A673 (cell line): ENCODE data around the gene MTIF2. TPM values are rescaled to one million over a fixed set of nuclear protein-coding genes. Genes with fewer than 3 reads are reported as not detected.
"Not testable (repeated sequence)": the region's sequence is repeated elsewhere in the genome, so short reads cannot be mapped to it uniquely, and the experiment has no call there.

Source experiments
- BruUV-seq: library from RNA; stranded (reverse); fragments of 400-500 nt; replicated peaks from 2 replicates; lab custom pipeline; 2021; lab: Mats Ljungman, UMichigan
- CTCF ChIA-PET: fragments of 300-600 bp; sonication (Branson Sonifier 250); formaldehyde crosslinking; loops from one replicate; lab custom pipeline; 2022; ENCODE audit warnings: antibody characterized with exemption; lab: Charles Lee
- POLR2A ChIA-PET: fragments of 300-600 bp; sonication (Branson Sonifier 250); formaldehyde crosslinking; loops from one replicate; lab custom pipeline; 2022; ENCODE audit warnings: antibody characterized with exemption; ENCODE audit not compliant: low non-redundant PET; lab: Charles Lee
- DNase-seq: peaks from one replicate; pipeline ENCODE4 v3.0.0-alpha.2; 2015; ENCODE audit warnings: low spot score
- H3K27ac ChIP-seq: fragments of 200-600 bp; sonication (generic); 2 replicates; pipeline ENCODE4 v1.5.1; 2016; ENCODE audit warnings: mixed run types, low read depth, mild to moderate bottlenecking, mixed read lengths, antibody characterized with exemption, low read length; ENCODE audit not compliant: poor library complexity, severe bottlenecking
- H3K27me3 ChIP-seq: fragments of 200-600 bp; sonication (generic); replicated peaks from 2 replicates; pipeline ENCODE4 v1.6.1; 2017; ENCODE audit warnings: mixed run types, low read depth, mild to moderate bottlenecking, mixed read lengths, antibody characterized with exemption, low read length; ENCODE audit not compliant: insufficient read depth, poor library complexity
- H3K36me3 ChIP-seq: fragments of 200-600 bp; sonication (generic); 2 replicates; pipeline ENCODE4 v1.6.1; 2016; ENCODE audit warnings: mixed run types, mild to moderate bottlenecking, mixed read lengths, antibody characterized with exemption, low read length; ENCODE audit not compliant: insufficient read depth, poor library complexity, severe bottlenecking
- H3K4me1 ChIP-seq: fragments of 200-600 bp; sonication (generic); 2 replicates; pipeline ENCODE4 v1.6.1; 2017; ENCODE audit warnings: mixed run types, mild to moderate bottlenecking, mixed read lengths, antibody characterized with exemption, low read length; ENCODE audit not compliant: insufficient read depth, poor library complexity, severe bottlenecking
- H3K4me3 ChIP-seq: fragments of 200-600 bp; sonication (generic); 2 replicates; pipeline ENCODE4 v1.5.1; 2016; ENCODE audit warnings: low read depth, mixed run types, mild to moderate bottlenecking, mixed read lengths, low read length; ENCODE audit not compliant: poor library complexity, severe bottlenecking
- H3K9me3 ChIP-seq: fragments of 200-600 bp; sonication (generic); 2 replicates; pipeline ENCODE4 v1.6.1; 2016; ENCODE audit warnings: mixed run types, low read depth, mild to moderate bottlenecking, mixed read lengths, antibody characterized with exemption, low read length; ENCODE audit not compliant: poor library complexity, severe bottlenecking
- EZH2 ChIP-seq: fragments of 200-600 bp; sonication (generic); IDR thresholded peaks from 2 replicates; pipeline ENCODE4 v1.6.1; 2017; ENCODE audit warnings: borderline replicate concordance, low read depth, mild to moderate bottlenecking, mixed read lengths, antibody characterized with exemption, low read length; ENCODE audit not compliant: poor library complexity, severe bottlenecking
- intact Hi-C: fragments of 100-400 bp; cut with micrococcal nuclease; formaldehyde crosslinking; loops from one replicate; pipeline ENCODE4 v1.10.0; 2022; ENCODE audit not compliant: unreplicated experiment
- total RNA-seq: library from RNA; stranded (reverse); gene quantifications from 2 replicates; pipeline ENCODE4 v1.2.3, GENCODE V29; 2021
- TF ChIP-seq, protein P1 (sequence below): fragments of 300-800, 200-600 bp; sonication (generic); conservative IDR thresholded peaks from 2 replicates; pipeline ENCODE4 v1.5.1; 2017; ENCODE audit warnings: low read depth, mild to moderate bottlenecking, antibody characterized with exemption, low read length, moderate library complexity, mixed read lengths

MTIF2 gene
- total RNA-seq, 1 experiment from 2014 or later: 45.0 TPM

DNA sequence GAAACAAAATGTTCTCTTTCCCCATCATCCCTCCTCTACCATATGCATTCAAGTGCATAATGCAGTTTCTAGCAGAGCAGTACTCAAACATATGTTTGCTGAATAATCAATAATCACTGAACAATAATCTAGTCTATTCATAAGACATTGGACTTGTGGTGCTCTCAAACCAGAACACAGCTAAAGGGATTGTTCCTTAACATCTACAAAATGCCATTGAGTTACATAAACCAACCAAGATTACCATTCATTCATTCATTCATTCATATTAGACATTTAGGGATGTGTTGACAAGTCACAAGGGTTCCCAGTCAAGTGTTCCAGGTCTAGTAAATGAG, 40.8 kb downstream of the MTIF2 start:
- H3K36me3 ChIP-seq: no peaks in the 10 kb centered on the region
- ChIA-PET POLR2A (no interaction called here), CTCF (interaction anchor here (0.6 kb wide), 1 partner anchor 77 kb away, joined by 4 read pairs; no protein-coding TSS in a partner anchor)
- DNase-seq: no peak
- intact Hi-C loops: no loop called here
- peaks cover 3% of the 10 kb centered on the region for H3K4me1 ChIP-seq
- H3K4me3 ChIP-seq: no peak overlapping the region
- H3K27ac ChIP-seq: no peak overlapping the region
- no peaks in the 10 kb centered on the region for H3K9me3 ChIP-seq
- no peaks in the 10 kb centered on the region for H3K27me3 ChIP-seq
- TF ChIP-seq, protein P1, sequence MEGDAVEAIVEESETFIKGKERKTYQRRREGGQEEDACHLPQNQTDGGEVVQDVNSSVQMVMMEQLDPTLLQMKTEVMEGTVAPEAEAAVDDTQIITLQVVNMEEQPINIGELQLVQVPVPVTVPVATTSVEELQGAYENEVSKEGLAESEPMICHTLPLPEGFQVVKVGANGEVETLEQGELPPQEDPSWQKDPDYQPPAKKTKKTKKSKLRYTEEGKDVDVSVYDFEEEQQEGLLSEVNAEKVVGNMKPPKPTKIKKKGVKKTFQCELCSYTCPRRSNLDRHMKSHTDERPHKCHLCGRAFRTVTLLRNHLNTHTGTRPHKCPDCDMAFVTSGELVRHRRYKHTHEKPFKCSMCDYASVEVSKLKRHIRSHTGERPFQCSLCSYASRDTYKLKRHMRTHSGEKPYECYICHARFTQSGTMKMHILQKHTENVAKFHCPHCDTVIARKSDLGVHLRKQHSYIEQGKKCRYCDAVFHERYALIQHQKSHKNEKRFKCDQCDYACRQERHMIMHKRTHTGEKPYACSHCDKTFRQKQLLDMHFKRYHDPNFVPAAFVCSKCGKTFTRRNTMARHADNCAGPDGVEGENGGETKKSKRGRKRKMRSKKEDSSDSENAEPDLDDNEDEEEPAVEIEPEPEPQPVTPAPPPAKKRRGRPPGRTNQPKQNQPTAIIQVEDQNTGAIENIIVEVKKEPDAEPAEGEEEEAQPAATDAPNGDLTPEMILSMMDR: no peak
- TF ChIP-seq EZH2: no peak
- BruUV-seq: TSS peak; percentile 0

DNA sequence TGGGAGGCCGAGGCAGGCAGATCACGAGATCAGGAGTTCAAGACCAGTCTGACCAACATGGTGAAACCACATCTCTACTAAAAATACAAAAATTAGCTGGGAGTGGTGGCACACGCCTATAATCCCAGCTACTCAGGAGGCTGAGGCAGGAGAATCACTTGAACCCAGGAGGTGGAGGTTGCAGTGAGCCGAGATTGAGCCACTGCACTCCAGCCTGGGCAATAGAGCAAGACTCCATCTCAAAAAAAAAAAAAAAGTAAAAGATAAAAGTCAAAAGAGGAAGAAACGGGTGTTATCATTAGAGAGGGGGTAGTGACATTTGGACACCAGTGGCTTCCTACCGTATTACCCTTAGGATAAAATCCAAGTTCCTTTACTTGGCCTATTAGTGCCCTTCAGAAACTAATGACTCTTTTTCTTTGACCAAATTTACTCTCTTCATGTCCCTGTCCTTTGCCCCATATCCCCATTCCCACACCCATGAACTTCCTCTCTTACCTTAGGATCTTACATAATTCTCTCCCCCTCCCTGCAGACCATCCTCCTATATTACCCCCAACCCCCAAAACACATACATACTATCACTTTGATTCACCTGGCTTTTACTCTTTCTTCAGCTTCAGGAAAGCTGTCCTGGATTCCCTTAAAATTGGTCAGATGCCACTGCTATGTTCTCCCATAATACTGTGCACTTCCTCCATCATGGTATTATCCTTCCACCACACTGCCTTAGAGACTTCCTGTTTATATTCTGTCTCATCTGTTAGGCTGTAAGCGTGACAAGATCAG, 41.4 kb downstream of the MTIF2 start:
- H3K9me3 ChIP-seq, DNase-seq, H3K27ac ChIP-seq, POLR2A ChIA-PET, H3K4me1 ChIP-seq, BruUV-seq, intact Hi-C loops, H3K36me3 ChIP-seq, CTCF ChIA-PET, H3K27me3 ChIP-seq, H3K4me3 ChIP-seq: not testable (repeated sequence)

DNA sequence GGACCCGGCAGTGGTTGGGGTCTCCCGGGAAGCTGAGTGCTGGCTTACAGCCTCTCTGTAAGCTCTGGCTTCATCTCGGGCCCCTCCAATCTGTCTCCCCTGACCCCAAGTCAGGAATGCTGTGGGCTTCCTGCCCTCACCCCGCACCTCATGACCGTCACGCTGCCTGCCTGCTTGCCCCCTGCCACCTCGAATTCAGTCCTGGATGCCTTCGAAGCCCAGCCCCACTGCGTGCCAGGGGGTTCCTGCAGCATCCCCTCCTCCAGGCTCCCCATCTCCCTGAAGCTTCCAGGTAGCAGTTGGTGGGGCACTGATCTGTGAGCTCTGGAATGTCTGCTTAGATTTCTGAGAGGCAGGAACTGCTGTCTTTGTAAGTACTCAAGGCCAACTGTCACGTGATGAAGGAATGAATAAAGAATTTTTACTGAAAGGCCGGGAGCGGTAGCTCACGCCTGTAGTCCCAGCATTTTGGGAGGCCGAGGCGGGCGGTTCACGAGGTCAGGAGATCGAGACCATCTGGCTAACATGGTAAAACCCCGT, 43.5 kb downstream of the MTIF2 start:
- CTCF ChIA-PET: no interaction called here
- Histone ChIP-seq H3K27ac (no peak overlapping the region), H3K4me1 (peaks cover 3% of the 10 kb centered on the region), H3K9me3 (no peaks in the 10 kb centered on the region), H3K4me3 (no peak overlapping the region), H3K36me3 (no peaks in the 10 kb centered on the region), H3K27me3 (no peaks in the 10 kb centered on the region)
- intact Hi-C loops: no loop called here
- no TSS peak for BruUV-seq
- POLR2A ChIA-PET: no interaction called here
- DNase-seq: no peak
- TF ChIP-seq EZH2: no peak
- TF ChIP-seq, protein P1: no peak
